Tibial nerve (tissue), 4 donors: ENCODE measurements around the gene PREX1.

Experiments
- CTCF ChIP-seq, 5 experiments: fragments of 200-600 bp in 3 of 5; fragments of 450-650 bp in 2 of 5; sonication (generic) in 3 of 5; IDR thresholded peaks; one replicate each; pipeline ENCODE4 v1.5.1; 2016 to 2019; ENCODE audit warnings: antibody characterized with exemption in 5 of 5, mild to moderate bottlenecking in 3 of 5, moderate library complexity in 2 of 5
- EP300 ChIP-seq, 2 donors: sonication (generic); formaldehyde crosslinking; IDR thresholded peaks; one replicate each; pipeline ENCODE4 v1.6.1; 2017; ENCODE audit warnings: antibody characterized with exemption in 2 of 2, mild to moderate bottlenecking in 1 of 2
- POLR2A ChIP-seq, 2 donors: fragments of 450-650 bp; IDR thresholded peaks; one replicate each; pipeline ENCODE4 v1.6.1; 2017; ENCODE audit warnings: antibody characterized with exemption in 2 of 2, mild to moderate bottlenecking in 2 of 2, moderate library complexity in 2 of 2

GRCh38 chr20:48625136-48625900 lies 202.5 kb downstream of the PREX1 start:
- no peak for TF ChIP-seq CTCF (IDR thresholded peaks at IDR 0.05)
- TF ChIP-seq EP300 (IDR thresholded peaks at IDR 0.05): no peak
- TF ChIP-seq POLR2A (IDR thresholded peaks at IDR 0.05): no peak
